HG03175 (cell line): ENCODE data around the gene MPIG6B.

Experiments used
- ATAC-seq: cut with Tn5 transposase; IDR thresholded peaks from one replicate; pipeline ENCODE4 v1.9.1; 2021; ENCODE audit warnings: mild to moderate bottlenecking, moderate library complexity; ENCODE audit not compliant: unreplicated experiment

MPIG6B gene

DNA sequence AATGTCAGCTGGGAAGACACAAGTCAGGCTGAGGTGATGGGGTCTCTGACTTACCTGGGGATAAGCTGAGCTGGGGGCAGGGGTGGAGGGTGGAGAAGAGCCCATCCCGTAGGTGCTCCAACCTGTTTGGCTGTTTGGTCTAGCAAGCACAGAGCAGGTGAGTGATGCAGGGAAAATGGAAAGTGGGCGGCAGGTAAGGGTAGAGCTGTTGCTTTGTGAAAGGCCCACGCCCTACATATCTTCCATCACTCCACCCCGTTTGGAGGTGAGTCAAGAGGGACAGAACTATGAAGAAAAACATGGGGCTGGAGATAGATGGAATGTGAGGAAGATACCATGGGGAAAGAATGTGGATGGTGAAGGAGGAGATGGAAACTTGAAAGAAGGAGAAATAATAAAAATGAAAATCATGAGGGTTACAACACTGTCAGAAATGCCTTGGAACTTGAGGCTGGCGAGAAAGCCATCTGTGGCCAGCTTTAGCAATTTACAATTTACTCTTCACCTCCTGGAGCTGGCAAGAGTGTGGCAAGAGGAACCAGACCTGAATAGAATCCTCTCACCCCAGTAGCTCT lies 2.9 kb upstream of the MPIG6B start:
- no peak for ATAC-seq

DNA sequence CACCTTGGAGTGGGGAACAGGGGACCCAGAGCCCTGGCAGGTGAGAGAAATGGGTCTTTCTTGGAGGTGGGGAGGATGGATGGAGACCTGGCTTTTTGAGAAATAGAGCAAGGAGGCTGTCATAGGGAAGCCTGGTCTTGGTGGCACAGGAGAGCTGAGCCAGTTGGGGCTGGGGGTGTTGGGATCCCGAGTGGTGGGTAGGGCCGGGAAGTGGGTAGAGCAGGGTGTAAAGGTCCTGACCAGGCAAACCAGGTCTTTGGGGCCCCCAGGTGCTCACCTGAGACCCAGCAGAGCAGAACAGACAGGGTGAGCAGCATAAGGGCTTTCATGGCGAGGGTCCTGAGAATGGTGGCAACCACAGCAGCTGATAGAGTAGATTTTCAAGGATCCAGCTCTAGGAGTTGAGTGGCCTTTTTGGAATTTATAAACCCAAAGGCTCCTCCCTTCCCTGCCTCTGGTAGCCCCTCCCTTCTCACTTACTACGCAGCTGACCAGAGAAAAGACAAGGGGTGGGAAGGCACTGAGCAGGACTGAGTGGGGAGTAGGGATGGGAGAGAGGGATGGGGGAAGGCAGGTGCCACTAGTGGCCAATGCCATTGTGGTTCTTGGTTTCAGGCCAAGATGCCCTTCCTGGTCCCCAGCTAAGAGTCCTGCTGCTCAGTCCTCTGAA lies 1.7 kb upstream of the MPIG6B start, which contains the start of gene LY6G6C:
Gene LY6G6C, minus strand, starts transcription at position 396 of the 670 bp plus-strand sequence. Its CDS starts 67 bp downstream, at position 329.
- no peak for ATAC-seq

DNA sequence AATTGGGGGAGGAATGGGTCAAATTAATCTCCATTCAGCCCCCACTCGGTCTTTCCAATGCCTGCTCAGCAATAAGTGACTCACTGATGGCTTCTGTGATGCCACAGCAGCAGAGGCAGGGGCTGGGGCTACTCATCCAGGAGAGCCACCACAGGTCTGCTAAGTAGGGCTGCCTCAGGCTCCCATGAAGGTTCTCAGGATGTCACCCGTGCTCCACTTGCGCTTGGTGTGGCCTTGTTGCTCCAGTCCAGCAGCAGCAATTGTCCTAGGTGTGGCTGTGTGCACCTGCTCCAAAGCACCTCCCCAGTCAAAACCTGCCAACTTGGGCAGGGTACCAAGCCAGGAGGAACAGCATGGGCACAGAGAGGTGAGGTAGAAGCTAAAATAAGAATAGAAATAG lies 1.0 kb upstream of the MPIG6B start:
- no peak for ATAC-seq

DNA sequence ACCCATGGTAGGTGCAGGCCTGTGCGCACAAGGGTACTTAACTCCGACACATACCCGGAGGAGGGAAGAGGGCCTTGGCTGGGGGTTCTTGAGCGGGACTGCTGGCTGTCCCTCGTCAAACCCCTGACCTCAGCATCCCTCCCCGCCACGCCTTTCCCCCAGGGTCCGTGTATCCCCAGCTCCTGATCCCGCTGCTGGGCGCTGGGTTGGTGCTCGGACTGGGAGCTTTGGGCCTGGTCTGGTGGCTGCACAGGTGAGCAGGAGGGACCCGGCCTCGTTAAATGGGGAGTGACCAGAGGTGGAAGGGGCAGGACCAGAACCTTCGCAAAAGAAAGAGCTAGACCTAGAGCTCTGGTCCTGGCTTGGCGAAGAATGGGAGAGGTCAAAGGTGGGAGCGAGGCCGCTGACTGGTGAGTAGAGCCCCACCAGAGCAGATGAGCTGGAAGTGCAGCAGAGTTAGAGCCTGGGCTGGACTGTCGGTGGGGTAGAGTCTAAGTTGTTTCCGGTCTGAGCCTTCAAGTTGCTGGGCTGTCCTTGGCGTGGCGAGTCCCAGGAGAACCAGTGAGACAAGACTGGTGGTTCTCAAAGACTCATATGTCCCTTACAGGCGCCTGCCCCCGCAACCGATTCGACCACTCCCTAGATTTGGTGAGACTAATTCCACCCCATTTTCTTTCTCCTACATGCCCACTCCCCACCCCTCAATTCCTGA lies 963 bp downstream of the MPIG6B start:
- ATAC-seq, result no peak

DNA sequence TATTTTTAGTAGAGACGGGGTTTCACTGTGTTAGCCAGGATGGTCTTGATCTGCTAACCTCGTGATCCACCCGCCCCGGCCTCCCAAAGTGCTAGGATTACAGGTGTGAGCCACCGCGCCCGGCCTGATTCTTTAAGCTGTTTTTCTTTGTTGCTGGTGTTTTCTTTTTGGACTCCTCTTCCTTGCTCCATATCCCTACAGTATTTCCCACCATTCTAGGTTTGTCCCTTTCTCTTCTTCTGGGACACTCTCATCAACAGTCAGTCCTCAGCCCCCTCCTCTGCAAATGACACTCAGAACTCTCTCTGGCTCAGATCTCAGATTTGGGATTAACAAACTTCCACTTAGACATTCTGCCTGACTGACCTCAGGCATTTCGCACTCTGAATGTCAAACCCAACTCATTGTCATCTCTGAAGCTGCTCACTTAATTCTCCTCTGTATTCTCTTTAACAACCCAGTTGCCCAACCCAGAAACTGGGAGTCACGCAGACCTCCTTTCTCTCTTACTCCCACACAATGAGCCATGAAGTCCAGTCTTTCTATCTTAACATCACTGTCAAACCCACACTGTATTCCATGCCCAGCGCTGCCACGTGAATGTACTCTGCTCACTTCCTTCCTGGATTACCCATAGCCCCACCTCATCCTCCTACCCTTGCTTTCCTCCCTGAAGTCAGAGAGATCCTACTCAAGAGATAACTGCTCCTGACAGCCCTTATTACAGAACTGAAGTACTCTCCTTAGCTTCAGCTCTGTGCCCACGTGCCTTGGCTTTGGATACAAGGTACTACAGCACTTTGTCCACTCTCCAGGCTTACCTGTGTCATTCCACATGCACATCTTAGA lies 2.6 kb downstream of the MPIG6B start:
- ATAC-seq, result no peak

GRCh38 chr6:31727034-31727716 lies 4.0 kb downstream of the MPIG6B start:
- peak; percentile 73 for ATAC-seq

DNA sequence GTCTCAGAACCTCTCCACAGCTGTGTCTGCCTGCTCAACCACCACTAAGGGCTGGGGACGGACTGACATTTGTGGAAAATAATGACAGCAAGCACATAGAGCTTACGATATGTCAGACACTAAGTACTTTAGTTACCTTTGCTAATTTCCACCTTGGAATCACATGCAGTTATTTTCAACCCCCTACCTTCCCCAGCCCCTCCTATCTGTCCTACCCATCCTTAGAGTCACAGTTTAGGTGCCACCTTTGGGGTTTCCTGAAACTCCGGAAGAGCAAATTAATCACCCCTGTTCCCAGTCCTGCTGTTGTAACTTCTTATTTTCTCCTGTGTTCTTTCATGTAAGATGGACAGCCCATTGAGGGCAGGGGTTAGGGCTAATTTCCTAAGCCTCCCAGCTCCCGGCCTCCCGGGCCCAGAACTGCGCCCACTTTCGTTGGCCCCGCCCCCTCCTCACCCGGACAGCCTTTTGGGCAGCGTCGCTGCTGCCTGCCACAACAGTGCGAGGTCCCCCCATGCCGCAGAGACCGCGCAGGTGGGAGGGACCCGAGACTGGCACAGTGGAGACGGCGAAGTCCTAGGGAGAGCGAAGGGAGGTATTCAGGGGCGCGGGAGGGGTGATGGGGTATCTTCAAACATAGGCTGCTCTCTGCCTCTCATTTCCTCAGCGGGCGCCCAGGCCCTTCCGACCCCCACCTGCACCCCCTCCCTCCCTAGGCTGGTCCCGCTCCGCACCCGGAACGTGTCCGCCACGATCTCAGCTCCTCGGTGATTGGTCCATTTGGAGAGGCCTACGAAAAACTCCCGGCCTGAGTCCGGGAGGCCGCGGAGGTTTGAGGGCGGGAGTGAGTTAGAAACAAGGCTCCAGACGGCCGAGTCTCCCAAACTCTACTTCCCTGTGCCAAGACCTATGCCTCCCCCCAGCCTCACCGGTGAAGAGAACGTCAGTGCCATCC lies 4.8 kb downstream of the MPIG6B start:
- ATAC-seq, result no peak

- no peak for ATAC-seq
These were observed 5.8 kb downstream of the MPIG6B start, which contains the start of gene DDAH2 for GRCh38 chr6:31728767-31729514. Gene DDAH2, minus strand, starts transcription at chr6:31729299. Its CDS starts 138 bp downstream, at chr6:31729161.

GRCh38 chr6:31729515-31729978 lies 6.4 kb downstream of the MPIG6B start:
- ATAC-seq, result peak; percentile 43

DNA sequence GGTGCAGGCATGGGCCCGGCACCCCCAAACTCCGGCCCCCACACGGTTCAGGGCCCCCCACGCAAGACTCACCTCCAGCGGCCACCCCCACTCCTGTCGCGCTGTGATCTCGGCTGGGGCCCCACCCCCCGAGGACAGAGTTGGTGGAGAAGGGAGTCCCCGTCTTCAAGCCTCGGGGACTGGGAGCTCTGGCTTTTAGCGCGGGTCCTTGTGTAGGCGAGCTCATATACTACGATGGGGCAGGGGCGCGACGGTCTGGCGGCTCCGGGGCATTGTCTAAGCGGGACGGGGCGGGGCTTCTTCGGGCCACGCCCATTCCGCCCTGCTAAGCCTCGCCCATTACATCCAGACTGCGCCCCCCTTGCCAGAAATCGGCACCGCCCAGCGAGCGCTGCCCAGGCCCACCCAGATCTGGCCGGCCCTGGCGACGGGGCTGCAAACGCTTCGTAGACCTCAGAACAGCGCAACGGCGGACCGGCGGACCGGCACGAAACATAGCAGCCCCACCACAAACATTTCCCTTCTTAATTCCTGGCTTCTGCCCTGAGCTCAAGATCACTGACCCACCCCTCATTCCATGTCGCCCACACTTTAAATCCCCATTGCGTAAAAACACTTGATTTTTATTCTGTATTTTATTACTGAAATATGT lies 6.9 kb downstream of the MPIG6B start:
- ATAC-seq, result peak; percentile 28

- no peak for ATAC-seq
These were observed 7.5 kb downstream of the MPIG6B start for GRCh38 chr6:31730631-31731086.

DNA sequence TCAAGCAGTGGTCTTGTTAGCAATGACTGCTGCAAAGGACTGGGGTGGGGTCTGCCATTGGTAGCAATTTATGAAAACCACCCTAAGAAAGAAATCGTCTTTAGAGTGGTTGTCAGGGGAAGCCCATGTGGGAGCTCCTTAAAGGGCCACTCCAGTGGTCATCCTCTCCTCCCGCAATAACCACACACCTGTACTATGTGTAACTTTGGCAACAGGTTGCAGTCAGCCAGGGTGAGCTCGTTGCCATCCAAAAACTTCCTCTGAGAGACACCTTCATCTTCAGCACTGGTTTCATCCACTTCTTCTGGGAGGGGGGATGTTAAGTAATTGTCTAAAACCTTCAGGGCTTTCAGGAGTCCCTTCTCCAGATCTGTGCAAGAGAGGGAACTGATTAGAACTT lies 8.9 kb downstream of the MPIG6B start:
- ATAC-seq, result no peak

- no peak for ATAC-seq
These were observed 10.6 kb downstream of the MPIG6B start for GRCh38 chr6:31733734-31734133.

- ATAC-seq, result no peak
These were observed 11.2 kb downstream of the MPIG6B start for GRCh38 chr6:31734247-31734820.

DNA sequence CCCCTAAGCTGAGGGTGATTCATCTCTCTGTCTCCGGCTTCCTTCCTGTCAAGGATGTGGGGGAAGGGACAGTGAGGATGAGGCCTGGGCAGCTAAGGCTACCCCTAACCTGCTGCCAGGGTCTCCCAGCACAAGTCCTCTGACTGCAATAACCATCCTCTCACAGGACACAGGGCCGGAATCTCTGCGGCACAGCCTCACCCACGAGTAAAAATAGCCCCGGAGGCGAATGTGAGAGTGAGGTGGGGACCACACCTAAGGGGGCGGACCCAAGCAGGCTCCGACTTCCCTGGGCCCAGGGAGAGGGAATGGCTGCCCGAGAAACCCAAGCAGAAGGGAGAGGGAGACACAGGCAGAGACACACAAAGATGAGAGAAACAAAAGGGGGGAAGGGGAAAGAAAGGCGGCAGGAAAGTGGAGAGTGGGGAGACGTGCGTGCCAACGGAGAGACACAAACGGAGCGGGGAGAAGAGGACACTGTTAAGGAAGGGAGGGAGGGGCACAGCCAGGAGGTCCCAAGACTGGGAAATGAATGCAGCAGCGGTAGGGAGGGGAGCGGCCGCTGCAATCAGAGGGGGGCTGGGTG lies 11.7 kb downstream of the MPIG6B start:
- ATAC-seq, result peak; percentile 23

DNA sequence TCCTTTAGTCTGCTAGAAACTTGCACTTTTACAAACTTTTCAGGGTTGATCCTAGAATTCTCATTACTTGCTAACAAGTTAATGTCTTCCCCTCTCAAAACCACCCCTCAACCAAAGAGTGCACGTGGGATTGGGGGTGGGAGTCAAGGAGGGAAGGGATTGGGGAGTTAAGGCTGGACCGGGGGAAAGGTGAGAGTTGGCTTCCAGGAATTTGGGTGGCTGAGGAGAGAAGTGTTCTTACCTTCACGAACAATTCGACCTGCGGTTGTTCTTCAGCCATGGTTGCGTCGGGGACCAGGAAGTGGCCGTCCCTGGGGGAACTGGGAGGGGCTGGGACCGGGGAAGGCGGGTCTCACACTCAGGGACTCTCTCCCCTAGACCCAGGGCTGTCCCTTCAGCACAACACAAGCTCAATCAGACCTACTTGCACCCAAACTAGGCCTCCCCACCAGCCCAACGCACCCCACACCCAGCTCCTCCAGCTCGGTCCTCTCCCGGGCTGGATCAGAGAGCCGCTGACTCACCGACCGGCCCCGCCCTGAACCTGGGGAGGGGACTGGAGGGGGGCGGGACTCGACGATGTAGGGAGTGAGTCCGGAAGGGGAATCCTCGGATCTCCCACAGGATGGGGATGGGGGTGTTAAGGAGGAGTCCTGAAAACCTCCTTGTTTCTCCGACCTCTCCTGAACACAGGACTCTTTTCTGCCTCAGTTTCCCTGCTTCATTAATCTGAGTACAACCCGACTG lies 13.0 kb downstream of the MPIG6B start, which contains the start of gene CLIC1:
Gene CLIC1, minus strand, starts transcription at position 510 of the 747 bp plus-strand sequence. Its CDS starts 230 bp downstream, at position 280.
- peak; percentile 27 for ATAC-seq
